Epithelial cell of proximal tubule (primary cell): ENCODE measurements around the gene ACSS2. TPM values are rescaled to one million over a fixed set of nuclear protein-coding genes. Genes with fewer than 3 reads are reported as not detected.

ENCODE experiments used
- DNase-seq: peaks from one replicate; pipeline ENCODE4 v3.0.0-alpha.2; 2011; ENCODE audit warnings: low read depth
- H3K4me3 ChIP-seq: 2 replicates; pipeline ENCODE4 v1.5.1; 2011; ENCODE audit warnings: low read depth, mild to moderate bottlenecking, low read length
- total RNA-seq: library from RNA; depleted of rRNA; stranded (reverse); fragments of >200 nt; gene quantifications from 2 replicates; pipeline ENCODE4 v1.2.3, GENCODE V29; 2015
- TF ChIP-seq, protein P1 (sequence below): conservative IDR thresholded peaks from 2 replicates; pipeline ENCODE4 v1.5.1; 2012; ENCODE audit warnings: low read depth, mild to moderate bottlenecking, low read length

Gene ACSS2
- total RNA-seq, 1 donor from 2014 or later: 24.3 TPM

DNA sequence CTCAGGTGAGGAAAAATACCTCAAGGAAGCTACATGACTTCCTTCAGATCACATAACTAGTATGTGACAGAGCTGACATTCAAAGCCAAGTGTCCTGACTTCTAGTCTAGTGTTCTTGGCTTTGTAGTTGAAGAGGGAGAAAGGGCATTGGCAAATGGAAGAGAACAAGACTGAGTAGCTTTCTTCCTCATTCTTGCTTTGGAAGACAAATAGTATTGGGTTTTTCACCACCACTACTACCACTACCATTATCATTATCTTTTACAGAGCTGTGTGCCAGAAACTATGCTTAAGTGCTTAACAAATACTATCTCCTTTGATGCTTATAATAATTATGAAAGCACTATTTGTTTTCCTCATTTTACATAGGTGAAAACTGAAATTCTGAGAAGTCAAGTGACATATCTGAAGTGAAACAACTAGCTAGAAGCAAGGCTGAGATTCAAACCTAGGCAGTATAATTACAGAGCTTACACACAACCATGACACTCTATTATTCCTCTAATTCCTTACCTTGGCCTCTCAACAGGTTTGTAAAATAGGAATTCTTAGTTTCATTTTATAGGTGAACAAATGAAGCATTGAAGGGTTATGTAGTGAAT is 6.8 kb downstream of the ACSS2 start:
- TF ChIP-seq, protein P1, sequence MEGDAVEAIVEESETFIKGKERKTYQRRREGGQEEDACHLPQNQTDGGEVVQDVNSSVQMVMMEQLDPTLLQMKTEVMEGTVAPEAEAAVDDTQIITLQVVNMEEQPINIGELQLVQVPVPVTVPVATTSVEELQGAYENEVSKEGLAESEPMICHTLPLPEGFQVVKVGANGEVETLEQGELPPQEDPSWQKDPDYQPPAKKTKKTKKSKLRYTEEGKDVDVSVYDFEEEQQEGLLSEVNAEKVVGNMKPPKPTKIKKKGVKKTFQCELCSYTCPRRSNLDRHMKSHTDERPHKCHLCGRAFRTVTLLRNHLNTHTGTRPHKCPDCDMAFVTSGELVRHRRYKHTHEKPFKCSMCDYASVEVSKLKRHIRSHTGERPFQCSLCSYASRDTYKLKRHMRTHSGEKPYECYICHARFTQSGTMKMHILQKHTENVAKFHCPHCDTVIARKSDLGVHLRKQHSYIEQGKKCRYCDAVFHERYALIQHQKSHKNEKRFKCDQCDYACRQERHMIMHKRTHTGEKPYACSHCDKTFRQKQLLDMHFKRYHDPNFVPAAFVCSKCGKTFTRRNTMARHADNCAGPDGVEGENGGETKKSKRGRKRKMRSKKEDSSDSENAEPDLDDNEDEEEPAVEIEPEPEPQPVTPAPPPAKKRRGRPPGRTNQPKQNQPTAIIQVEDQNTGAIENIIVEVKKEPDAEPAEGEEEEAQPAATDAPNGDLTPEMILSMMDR: no peak
- no peak for DNase-seq
- no peak overlapping the region for H3K4me3 ChIP-seq

DNA sequence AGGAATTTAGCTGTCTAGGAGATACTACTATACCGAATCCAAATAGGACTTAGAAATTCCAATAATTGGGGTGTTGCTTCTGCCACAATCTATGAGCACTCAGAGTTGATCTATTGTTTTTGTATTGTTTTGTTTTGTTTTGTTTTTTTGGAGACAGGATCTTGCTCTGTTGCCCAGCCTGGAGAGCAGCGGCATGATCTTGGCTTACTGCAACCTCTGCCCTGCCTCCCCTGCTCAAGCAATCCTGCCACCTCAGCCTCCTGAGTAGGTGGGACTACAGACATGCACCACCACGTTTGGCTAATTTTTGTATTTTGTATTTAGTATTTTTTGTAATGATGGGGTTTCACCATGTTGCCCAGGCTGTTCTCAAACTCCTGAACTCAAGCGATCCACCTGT is 7.4 kb downstream of the ACSS2 start:
- DNase-seq: no peak
- TF ChIP-seq, protein P1: no peak

DNA sequence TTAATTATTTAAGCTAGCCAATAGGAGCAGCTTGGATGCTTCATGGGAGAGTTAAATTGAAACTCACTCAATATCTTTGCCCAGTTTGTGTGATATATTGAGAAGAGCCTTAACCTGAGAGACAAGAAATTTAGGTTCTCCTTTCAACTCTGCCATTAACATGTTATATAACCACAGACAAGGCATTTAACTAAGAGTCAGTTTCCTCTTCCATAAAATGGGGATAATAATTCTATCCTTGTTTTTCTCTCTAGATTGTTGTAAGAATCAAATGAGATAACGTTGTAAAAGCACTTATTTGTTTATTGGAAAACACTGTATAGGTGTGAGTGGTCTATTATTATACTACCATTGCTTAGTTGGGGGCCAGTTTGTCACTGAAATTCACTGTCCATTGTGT is 7.8 kb downstream of the ACSS2 start:
- TF ChIP-seq, protein P1: no peak
- no peak overlapping the region for H3K4me3 ChIP-seq
- DNase-seq: no peak

More for the DNA sequence above, 7.4 kb downstream of the ACSS2 start:
- no peak overlapping the region for H3K4me3 ChIP-seq

DNA sequence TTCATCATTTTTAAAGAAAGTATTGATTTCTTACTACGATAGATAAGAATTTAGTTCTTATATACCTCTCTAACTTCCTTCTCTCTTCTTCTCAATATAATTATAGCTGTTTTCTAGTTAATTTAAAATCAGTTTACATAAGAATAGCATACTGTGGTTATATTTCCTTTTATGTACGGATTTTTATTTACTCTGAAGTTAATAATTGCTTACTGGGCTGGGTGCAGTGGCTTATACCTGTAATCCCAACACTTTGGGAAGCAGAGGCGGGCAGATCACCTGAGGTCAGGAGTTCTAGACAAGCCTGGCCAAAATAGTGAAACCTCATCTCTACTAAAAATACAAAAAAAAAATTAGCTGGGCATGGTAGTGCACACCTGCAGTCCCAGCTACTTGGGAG is 9.7 kb downstream of the ACSS2 start:
- TF ChIP-seq, protein P1: no peak

DNA sequence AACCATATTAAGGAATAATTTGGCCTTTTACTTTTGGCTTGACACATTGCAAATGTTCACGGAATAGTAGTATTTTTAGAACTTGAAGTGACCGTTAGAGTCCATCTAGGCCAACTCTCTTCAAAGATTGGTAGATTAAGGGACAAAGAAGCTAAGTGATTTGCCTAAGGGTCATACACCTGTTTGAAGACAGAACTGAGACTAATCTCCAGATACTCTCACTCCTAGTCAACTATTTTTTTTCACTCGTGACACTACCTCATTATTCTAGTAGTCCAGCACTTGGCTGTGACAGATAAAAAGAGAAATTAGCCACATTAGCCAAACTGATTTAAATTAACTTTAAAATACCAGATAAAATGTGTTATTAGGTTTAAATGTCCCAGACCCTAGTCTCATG is 10.6 kb downstream of the ACSS2 start:
- DNase-seq: no peak
- H3K4me3 ChIP-seq: no peak overlapping the region
- TF ChIP-seq, protein P1: no peak

More for the DNA sequence above, 9.7 kb downstream of the ACSS2 start:
- DNase-seq: no peak
- no peak overlapping the region for H3K4me3 ChIP-seq

DNA sequence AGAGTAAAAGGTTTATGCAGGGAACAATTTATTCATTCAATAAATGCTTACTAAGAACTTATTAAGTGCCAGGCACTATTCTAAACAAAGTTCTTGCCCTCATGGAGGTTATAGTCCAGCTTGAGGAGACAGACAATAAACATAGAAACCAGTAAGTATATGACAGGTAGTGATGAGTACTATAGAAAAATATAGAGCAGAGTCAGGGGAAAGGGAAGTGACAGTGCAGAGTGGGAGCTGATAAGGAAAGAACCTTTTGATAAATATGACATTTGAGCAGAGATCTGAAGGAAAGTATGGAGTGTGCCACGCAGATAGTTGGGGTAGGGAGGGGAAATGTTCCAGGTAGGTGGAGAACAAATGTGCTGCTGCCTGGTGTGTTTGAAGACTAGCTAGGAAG is 12.1 kb downstream of the ACSS2 start:
- H3K4me3 ChIP-seq: no peak overlapping the region
- DNase-seq: no peak
- TF ChIP-seq, protein P1: no peak
